DND-41 (cell line): ENCODE data around the gene DCAF15.

Source experiments
- ATAC-seq: fragments of 200-7000 bp; cut with Tn5 transposase; 3 replicates; pipeline ENCODE4 v1.9.1; 2021; ENCODE audit warnings: low read depth; ENCODE audit not compliant: insufficient read depth
- DNase-seq: peaks from one replicate; pipeline ENCODE4 v3.0.0-alpha.2; 2020
- H2AFZ ChIP-seq: 2 replicates; pipeline ENCODE4 v1.6.0; 2012; ENCODE audit warnings: low read depth, low read length
- H3K27ac ChIP-seq: 2 replicates; pipeline ENCODE4 v1.5.1; 2012; ENCODE audit warnings: low read length, inconsistent platforms
- H3K27me3 ChIP-seq: fragments of 200-600 bp; sonication (generic); 2 replicates; pipeline ENCODE4 v1.6.0; 2012; ENCODE audit warnings: low read length, mild to moderate bottlenecking, inconsistent platforms; ENCODE audit not compliant: insufficient read depth, poor library complexity
- H3K36me3 ChIP-seq: 2 replicates; pipeline ENCODE4 v1.5.1; 2012; ENCODE audit warnings: low read length, inconsistent platforms; ENCODE audit not compliant: insufficient read depth
- H3K4me1 ChIP-seq: 2 replicates; pipeline ENCODE4 v1.5.1; 2012; ENCODE audit warnings: mild to moderate bottlenecking, low read length; ENCODE audit not compliant: insufficient read depth
- H3K4me2 ChIP-seq: 2 replicates; pipeline ENCODE4 v1.6.0; 2012; ENCODE audit warnings: mild to moderate bottlenecking, moderate library complexity, low read length, inconsistent platforms; ENCODE audit not compliant: insufficient read depth
- H3K4me3 ChIP-seq, 2 experiments: fragments of 200-600 bp in 1 of 2; shearing (Covaris generic) in 1 of 2; 2 replicates each; pipeline ENCODE4 v1.5.1; 2012 to 2016; ENCODE audit warnings: inconsistent platforms in 2 of 2, low read length in 2 of 2, mild to moderate bottlenecking in 2 of 2, low read depth in 1 of 2, moderate library complexity in 1 of 2
- H3K79me2 ChIP-seq: 2 replicates; pipeline ENCODE4 v1.6.0; 2012; ENCODE audit warnings: low read length, inconsistent platforms; ENCODE audit not compliant: insufficient read depth
- H3K9ac ChIP-seq: 2 replicates; pipeline ENCODE4 v1.6.0; 2012; ENCODE audit warnings: low read depth, mild to moderate bottlenecking, inconsistent platforms, low read length, moderate library complexity
- H3K9me3 ChIP-seq: 2 replicates; pipeline ENCODE4 v1.5.1; 2012; ENCODE audit warnings: low read length, moderate library complexity, mild to moderate bottlenecking, inconsistent platforms; ENCODE audit not compliant: insufficient read depth, severe bottlenecking
- H4K20me1 ChIP-seq: 2 replicates; pipeline ENCODE4 v1.6.0; 2012; ENCODE audit warnings: low read length; ENCODE audit not compliant: insufficient read depth
- CTCF ChIP-seq: IDR thresholded peaks from 2 replicates; pipeline ENCODE4 v1.5.1; 2012; ENCODE audit warnings: borderline replicate concordance, low read length, moderate library complexity, mild to moderate bottlenecking; ENCODE audit not compliant: poor library complexity, severe bottlenecking; ENCODE audit errors: extremely low read depth
- EZH2 ChIP-seq: IDR thresholded peaks from 3 replicates; pipeline ENCODE4 v1.6.1; 2012; ENCODE audit warnings: borderline replicate concordance, low read depth, mild to moderate bottlenecking, moderate library complexity, low read length, inconsistent platforms; ENCODE audit not compliant: severe bottlenecking

The DCAF15 gene

DNA sequence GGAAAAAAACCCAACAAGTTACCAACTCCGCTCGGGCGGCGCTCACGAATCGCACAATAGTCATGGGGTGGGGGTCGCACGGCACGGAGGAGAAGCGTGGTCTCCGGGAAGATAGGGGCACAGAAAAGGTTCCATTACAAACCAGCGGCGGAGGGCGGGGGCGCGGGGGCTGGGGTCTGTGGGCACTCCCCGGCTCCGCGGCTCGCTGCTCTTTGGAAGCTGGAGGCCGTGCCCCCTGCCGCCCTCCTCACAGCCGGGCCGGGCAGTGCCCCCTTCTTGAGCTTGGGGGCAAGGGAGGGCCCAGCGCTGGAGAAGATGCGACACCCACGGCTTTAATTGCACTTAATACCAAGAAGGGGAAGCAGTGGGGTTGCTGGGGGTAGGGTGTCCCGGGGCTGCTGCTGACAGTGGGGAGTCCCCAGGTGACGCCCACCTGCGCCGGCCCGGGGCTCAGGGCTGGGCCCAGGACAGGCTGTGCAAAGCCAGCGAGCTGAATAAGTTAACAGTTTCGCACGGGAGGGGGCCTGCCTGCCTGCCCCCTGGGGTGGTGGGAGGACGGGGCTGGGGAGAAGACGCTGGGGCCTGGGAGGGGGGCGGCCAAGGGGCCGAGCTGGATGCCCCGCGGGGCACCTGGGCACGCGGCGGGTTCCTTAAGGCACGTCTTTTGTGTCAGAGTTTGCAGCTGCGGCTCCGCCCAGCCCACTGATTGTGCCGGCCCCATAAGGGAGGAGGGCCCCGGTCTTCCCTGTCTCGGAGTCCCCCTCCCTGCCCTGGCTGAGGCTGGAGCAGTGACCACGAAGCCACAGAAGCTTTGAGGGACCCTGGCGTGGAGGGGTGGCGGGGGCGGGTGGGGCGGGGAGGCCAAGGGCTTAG lies 9.8 kb downstream of the DCAF15 start:
- Histone ChIP-seq H3K79me2 (no peaks in the 10 kb centered on the region), H3K4me2 (no peak overlapping the region), H3K4me3 (no peak overlapping the region), H3K27me3 (no peaks in the 10 kb centered on the region), H3K27ac (no peak overlapping the region), H3K9me3 (no peaks in the 10 kb centered on the region), H3K9ac (no peak overlapping the region), H2AFZ (no peak overlapping the region), H4K20me1 (peaks cover 9% of the 10 kb centered on the region; the same call in 1 of the 2 replicates), H3K36me3 (peaks cover 74% of the 10 kb centered on the region), H3K4me1 (no peaks in the 10 kb centered on the region)
- ATAC-seq = peak; percentile 15; the same call in 1 of the 3 replicates
- no peak for TF ChIP-seq EZH2
- TF ChIP-seq CTCF = no peak
- DNase-seq = no peak

GRCh38 chr19:13962699-13963602 lies 10.6 kb downstream of the DCAF15 start:
- ATAC-seq = no peak
- Histone ChIP-seq H3K9ac (no peak overlapping the region), H3K27ac (no peak overlapping the region), H3K4me2 (no peak overlapping the region), H3K27me3 (no peaks in the 10 kb centered on the region), H3K4me1 (no peaks in the 10 kb centered on the region), H4K20me1 (peaks cover 7% of the 10 kb centered on the region; the same call in 1 of the 2 replicates), H2AFZ (no peak overlapping the region), H3K36me3 (peaks cover 73% of the 10 kb centered on the region), H3K9me3 (no peaks in the 10 kb centered on the region), H3K4me3 (no peak overlapping the region), H3K79me2 (no peaks in the 10 kb centered on the region)
- TF ChIP-seq EZH2 (no peak), CTCF (no peak)
- DNase-seq = no peak

DNA sequence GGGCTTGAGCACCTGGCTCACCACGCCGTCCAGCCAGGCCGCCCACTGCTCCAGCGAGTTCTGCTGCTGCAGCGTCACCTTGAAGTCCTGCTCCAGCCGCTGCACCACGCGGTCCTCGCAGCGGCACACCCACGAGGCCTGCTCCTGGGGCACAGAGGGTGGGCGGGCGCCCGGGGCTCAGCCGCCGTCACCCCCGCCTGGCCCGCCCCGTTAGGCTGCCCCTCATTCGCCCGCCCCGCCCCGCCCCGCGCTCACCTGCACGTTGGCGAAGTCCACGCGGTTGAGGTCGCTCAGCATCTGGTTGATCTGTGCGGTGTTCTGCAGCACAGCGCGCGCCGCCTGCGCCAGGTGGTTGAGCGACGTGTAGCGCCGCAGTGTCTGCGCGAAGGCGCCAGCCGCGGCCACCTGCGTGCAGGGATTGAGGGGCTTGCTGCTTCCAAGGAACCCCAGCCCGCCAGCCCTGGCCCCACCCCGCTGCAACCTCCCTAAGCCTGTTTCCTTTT lies 11.3 kb downstream of the DCAF15 start:
- Histone ChIP-seq H3K4me2 (no peak overlapping the region), H2AFZ (no peak overlapping the region), H4K20me1 (no peaks in the 10 kb centered on the region), H3K79me2 (no peaks in the 10 kb centered on the region), H3K4me1 (no peaks in the 10 kb centered on the region), H3K9ac (no peak overlapping the region), H3K27me3 (no peaks in the 10 kb centered on the region), H3K4me3 (no peak overlapping the region), H3K36me3 (peaks cover 72% of the 10 kb centered on the region), H3K27ac (no peak overlapping the region), H3K9me3 (no peaks in the 10 kb centered on the region)
- DNase-seq = no peak
- TF ChIP-seq CTCF (no peak), EZH2 (no peak)
- ATAC-seq = no peak
